Esophagus muscularis mucosa (tissue), 4 donors: ENCODE data around the gene C1orf216. TPM values are rescaled to one million over a fixed set of nuclear protein-coding genes. Genes with fewer than 3 reads are reported as not detected.

ENCODE experiments used
- DNase-seq: peaks from one replicate; pipeline ENCODE4 v3.0.0-alpha.2; 2017; ENCODE audit errors: extremely low spot score
- H3K27ac ChIP-seq, 4 donors: fragments of 200-600 bp; sonication (generic); replicated peaks in 1 of 4; 1 replicate in 3 of 4; 2 replicates in 1 of 4; pipeline ENCODE4 v1.5.1; 2016 to 2019; ENCODE audit warnings: mild to moderate bottlenecking in 1 of 4
- H3K27me3 ChIP-seq, 4 donors: fragments of 200-600 bp; sonication (generic); one replicate each; pipeline versions ENCODE4 v1.5.1 to v1.6.0; 2016 to 2019
- H3K36me3 ChIP-seq, 4 donors: fragments of 200-600 bp; sonication (generic); one replicate each; pipeline ENCODE4 v1.5.1; 2016 to 2019
- H3K4me1 ChIP-seq, 4 donors: fragments of 200-600 bp; sonication (generic); one replicate each; pipeline ENCODE4 v1.5.1; 2016 to 2019
- H3K4me3 ChIP-seq, 4 donors: fragments of 200-600 bp; sonication (generic); 1 replicate in 2 of 4; 2 replicates in 2 of 4; pipeline ENCODE4 v1.5.1; 2016 to 2019; ENCODE audit warnings: mild to moderate bottlenecking in 4 of 4, moderate library complexity in 1 of 4
- H3K9me3 ChIP-seq, 4 donors: fragments of 200-600 bp; sonication (generic); 1 replicate in 3 of 4; 2 replicates in 1 of 4; pipeline ENCODE4 v1.5.1; 2016 to 2019
- EP300 ChIP-seq: sonication (generic); formaldehyde crosslinking; IDR thresholded peaks from one replicate; pipeline ENCODE4 v1.6.1; 2017; ENCODE audit warnings: antibody characterized with exemption
- POLR2A ChIP-seq: fragments of 450-650 bp; IDR thresholded peaks from one replicate; pipeline ENCODE4 v1.6.1; 2017; ENCODE audit warnings: antibody characterized with exemption, moderate library complexity, mild to moderate bottlenecking, low read depth
- POLR2AphosphoS5 ChIP-seq, 2 donors: sonication (generic); formaldehyde crosslinking; IDR thresholded peaks; one replicate each; pipeline ENCODE4 v1.6.1; 2017; ENCODE audit warnings: antibody characterized with exemption in 2 of 2
- WGBS: methylation state at CpG from one replicate; pipeline ENCODE4 v1.1.5; 2018; 5-methylcytosine and 5-hydroxymethylcytosine counted together
- intact Hi-C: fragments of 100-400 bp; cut with DNase I; formaldehyde crosslinking; loops from one replicate; pipeline ENCODE4 v1.15.1; 2023
- total RNA-seq, 4 donors: library from RNA; depleted of rRNA; stranded (reverse); fragments of >200 nt; gene quantifications; one replicate each; pipeline versions ENCODE4 v1.1.0 to v1.2.1, GENCODE V29; 2016
- TF ChIP-seq, protein P1 (sequence below), 3 experiments: fragments of 200-600 bp in 2 of 3; fragments of 450-650 bp in 1 of 3; sonication (generic) in 2 of 3; IDR thresholded peaks; one replicate each; pipeline ENCODE4 v1.5.1; 2017 to 2019; ENCODE audit warnings: antibody characterized with exemption in 3 of 3, mild to moderate bottlenecking in 2 of 3, moderate library complexity in 1 of 3

C1orf216 gene
- total RNA-seq, 4 donors from 2014 or later: 20.5 to 33.2 (median 28.2) TPM

DNA sequence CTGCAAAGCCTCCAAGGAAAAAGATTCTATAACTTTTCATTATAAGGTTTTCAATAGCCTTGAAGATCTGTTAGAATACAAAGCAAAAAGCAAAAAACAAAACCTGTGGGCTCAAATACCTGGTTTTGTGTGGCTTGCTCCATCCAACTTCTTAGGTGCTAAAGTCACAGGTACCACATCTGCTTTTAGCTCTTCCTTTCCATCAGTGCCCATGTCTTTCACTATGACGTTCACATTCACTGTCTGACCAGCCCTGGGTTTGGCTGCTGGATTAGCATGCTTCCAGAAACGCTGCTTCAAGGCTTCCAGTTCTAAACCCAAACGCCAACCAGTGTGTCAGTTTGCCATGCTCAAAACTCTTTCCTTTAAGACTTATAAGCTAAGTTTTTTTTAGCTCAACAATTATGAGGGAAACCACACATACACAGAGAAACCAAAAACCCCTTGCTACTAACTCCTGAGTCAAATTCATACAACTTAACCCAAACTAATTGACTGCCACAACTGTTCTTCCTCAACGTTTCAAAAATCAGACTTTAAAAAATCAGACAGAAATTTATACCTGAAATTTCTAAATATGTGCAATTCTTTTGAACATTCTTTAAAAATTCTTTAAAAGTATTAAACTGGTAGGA lies 35.1 kb upstream of the C1orf216 start:
- DNase-seq: peak; percentile 80
- intact Hi-C loops: no loop called here
- no peak for TF ChIP-seq POLR2A
- no peak for TF ChIP-seq POLR2AphosphoS5 (IDR thresholded peaks at IDR 0.05)
- TF ChIP-seq, protein P1, sequence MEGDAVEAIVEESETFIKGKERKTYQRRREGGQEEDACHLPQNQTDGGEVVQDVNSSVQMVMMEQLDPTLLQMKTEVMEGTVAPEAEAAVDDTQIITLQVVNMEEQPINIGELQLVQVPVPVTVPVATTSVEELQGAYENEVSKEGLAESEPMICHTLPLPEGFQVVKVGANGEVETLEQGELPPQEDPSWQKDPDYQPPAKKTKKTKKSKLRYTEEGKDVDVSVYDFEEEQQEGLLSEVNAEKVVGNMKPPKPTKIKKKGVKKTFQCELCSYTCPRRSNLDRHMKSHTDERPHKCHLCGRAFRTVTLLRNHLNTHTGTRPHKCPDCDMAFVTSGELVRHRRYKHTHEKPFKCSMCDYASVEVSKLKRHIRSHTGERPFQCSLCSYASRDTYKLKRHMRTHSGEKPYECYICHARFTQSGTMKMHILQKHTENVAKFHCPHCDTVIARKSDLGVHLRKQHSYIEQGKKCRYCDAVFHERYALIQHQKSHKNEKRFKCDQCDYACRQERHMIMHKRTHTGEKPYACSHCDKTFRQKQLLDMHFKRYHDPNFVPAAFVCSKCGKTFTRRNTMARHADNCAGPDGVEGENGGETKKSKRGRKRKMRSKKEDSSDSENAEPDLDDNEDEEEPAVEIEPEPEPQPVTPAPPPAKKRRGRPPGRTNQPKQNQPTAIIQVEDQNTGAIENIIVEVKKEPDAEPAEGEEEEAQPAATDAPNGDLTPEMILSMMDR (IDR thresholded peaks at IDR 0.05): no peak
- Histone ChIP-seq H3K27ac (no peak overlapping the region), H3K4me1 (no peaks in the 10 kb centered on the region), H3K36me3 (no peaks in the 10 kb centered on the region), H3K4me3 (no peak overlapping the region), H3K27me3 (peaks cover 0 to 3% (median 0%) of the 10 kb centered on the region in 4 donors), H3K9me3 (no peaks in the 10 kb centered on the region)
- WGBS: 88% methylated on average over 4 of the region's 4 CpGs

DNA sequence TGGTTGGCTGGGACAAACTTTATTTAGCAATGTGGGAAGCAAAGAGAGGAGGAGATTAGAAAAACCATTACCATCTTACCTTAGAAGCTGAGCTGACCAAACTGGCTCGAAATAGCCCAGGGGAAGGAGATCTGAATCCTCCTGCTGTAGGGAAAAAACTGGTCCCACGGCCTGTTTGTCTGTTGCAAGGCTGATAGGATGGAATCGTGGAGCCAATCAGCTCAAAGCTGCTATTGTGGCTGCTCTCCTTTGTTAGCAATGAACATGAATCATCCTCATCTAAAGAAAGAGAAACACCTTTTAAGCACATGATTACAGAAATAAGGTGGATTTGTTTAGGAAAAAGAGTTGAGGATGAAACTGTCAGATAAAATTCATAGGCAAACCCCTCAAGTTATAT lies 29.6 kb upstream of the C1orf216 start:
- Histone ChIP-seq H3K9me3 (no peaks in the 10 kb centered on the region), H3K4me1 (no peaks in the 10 kb centered on the region), H3K27me3 (peaks cover 0 to 3% (median 0%) of the 10 kb centered on the region in 4 donors), H3K4me3 (no peak overlapping the region), H3K27ac (no peak overlapping the region), H3K36me3 (no peaks in the 10 kb centered on the region)
- TF ChIP-seq POLR2AphosphoS5 (IDR thresholded peaks at IDR 0.05): no peak
- TF ChIP-seq, protein P1 (IDR thresholded peaks at IDR 0.05): no peak
- no peak for TF ChIP-seq EP300
- TF ChIP-seq POLR2A: no peak
- intact Hi-C loops: no loop called here
- DNase-seq: no peak
- WGBS: 77% methylated on average over 3 of the region's 3 CpGs

DNA sequence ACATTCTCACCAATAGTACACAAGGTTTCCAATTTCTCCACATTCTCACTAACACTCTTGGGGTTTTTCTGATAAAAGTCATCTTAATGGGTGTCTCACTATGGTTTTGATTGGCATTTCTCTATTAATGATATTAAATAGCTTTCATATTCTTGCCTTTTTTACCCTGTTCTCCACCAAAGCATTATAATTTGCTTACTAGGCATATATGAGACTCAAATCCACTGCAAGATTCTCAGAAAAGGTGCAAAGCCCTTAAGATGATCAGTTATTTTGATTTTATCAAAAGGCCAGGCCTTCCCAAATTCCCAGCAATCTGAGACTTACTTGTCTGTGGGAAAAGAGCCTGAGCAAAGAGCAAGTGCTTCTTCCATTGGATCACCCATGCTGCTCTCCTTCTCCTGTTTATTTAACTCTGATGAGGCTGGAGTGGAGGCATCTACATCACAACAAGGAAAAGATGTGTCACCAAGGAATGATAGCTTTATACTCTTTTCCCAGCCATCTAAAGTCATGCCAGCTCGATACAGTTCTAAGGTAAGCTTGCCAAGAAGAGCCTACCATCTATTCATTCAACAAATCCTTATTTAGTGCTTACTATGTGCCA lies 26.5 kb upstream of the C1orf216 start:
- 82% methylated on average over 1 of the region's 1 CpG for WGBS
- Histone ChIP-seq H3K36me3 (no peaks in the 10 kb centered on the region), H3K27me3 (no peaks in the 10 kb centered on the region), H3K9me3 (no peaks in the 10 kb centered on the region), H3K4me3 (no peak overlapping the region), H3K4me1 (no peaks in the 10 kb centered on the region), H3K27ac (no peak overlapping the region)
- peak; percentile 57 for DNase-seq
- no peak for TF ChIP-seq POLR2A
- TF ChIP-seq, protein P1 (IDR thresholded peaks at IDR 0.05): no peak
- no peak for TF ChIP-seq EP300
- no peak for TF ChIP-seq POLR2AphosphoS5 (IDR thresholded peaks at IDR 0.05)
- intact Hi-C loops: no loop called here

DNA sequence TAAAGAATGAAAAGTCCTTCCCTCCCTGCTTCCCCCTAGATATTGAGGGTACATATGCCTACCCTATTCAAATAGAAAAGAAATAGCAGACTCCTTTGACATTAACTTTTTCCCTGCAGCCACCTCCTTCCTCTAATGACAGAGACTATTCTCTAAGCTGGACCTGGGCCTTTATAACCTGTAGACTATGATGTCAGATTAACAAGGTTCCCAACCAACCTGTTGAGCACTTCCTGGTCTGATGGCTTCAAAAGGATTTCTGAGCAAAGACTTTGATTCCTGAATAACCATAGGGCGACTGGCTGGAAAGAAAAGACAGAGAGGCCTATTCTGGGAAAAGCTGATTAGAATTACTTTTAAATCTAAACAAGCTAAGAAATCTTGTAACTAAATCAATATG lies 18.4 kb upstream of the C1orf216 start:
- Histone ChIP-seq H3K36me3 (no peaks in the 10 kb centered on the region), H3K27me3 (no peaks in the 10 kb centered on the region), H3K27ac (no peak overlapping the region), H3K4me1 (no peaks in the 10 kb centered on the region), H3K4me3 (no peak overlapping the region), H3K9me3 (no peaks in the 10 kb centered on the region)
- DNase-seq: no peak
- WGBS: 100% methylated on average over 1 of the region's 1 CpG
- TF ChIP-seq POLR2AphosphoS5 (IDR thresholded peaks at IDR 0.05) (no peak), POLR2A (no peak), EP300 (no peak)
- TF ChIP-seq, protein P1 (IDR thresholded peaks at IDR 0.05): no peak
- intact Hi-C loops: no loop called here
